Islet precursor cell (in vitro differentiated cells): ENCODE results near the gene IL2RG.

ENCODE experiments used
- DNase-seq: peaks from one replicate; pipeline ENCODE4 v3.0.0-alpha.2; 2018

Gene IL2RG

GRCh38 chrX:71107245-71107644 is 4.1 kb downstream of the IL2RG start:
- DNase-seq, result no peak

- DNase-seq, result no peak
Measured at GRCh38 chrX:71106427-71106826, 5.0 kb downstream of the IL2RG start, which contains the start of gene CXorf65. Gene CXorf65 (minus strand): TSS chrX:71106740. CDS start chrX:71106556, 184 bp downstream.

- no peak for DNase-seq
Measured at GRCh38 chrX:71105628-71106027, 5.7 kb downstream of the IL2RG start.

GRCh38 chrX:71103110-71103983 is 8.0 kb downstream of the IL2RG start:
- peak; percentile 87 for DNase-seq

- DNase-seq, result no peak
Measured at GRCh38 chrX:71102292-71102691, 9.1 kb downstream of the IL2RG start.

GRCh38 chrX:71100581-71101505 is 10.5 kb downstream of the IL2RG start:
- DNase-seq, result peak; percentile 51

GRCh38 chrX:71099736-71100135 is 11.6 kb downstream of the IL2RG start:
- no peak for DNase-seq

- no peak for DNase-seq
Measured at GRCh38 chrX:71098951-71099506, 12.3 kb downstream of the IL2RG start.

- peak; percentile 64 for DNase-seq
Measured at GRCh38 chrX:71098302-71098701, 13.1 kb downstream of the IL2RG start.

- DNase-seq, result no peak
Measured at GRCh38 chrX:71096760-71097032, 14.7 kb downstream of the IL2RG start.

- DNase-seq, result peak; percentile 52
Measured at GRCh38 chrX:71095981-71096759, 15.2 kb downstream of the IL2RG start.

GRCh38 chrX:71095555-71095980 is 15.8 kb downstream of the IL2RG start, which contains the start of gene FOXO4:
Gene FOXO4 (plus strand): TSS chrX:71095851. CDS start chrX:71096529, 678 bp downstream.
- DNase-seq, result peak; percentile 92

- no peak for DNase-seq
Measured at GRCh38 chrX:71095033-71095432, 16.3 kb downstream of the IL2RG start.

GRCh38 chrX:71091263-71091662 is 20.1 kb downstream of the IL2RG start:
- no peak for DNase-seq

GRCh38 chrX:71085900-71086299 is 25.5 kb downstream of the IL2RG start:
- no peak for DNase-seq

GRCh38 chrX:71082822-71083221 is 28.6 kb downstream of the IL2RG start:
- no peak for DNase-seq

GRCh38 chrX:71082124-71082647 is 29.2 kb downstream of the IL2RG start:
- no peak for DNase-seq

- no peak for DNase-seq
Measured at GRCh38 chrX:71081330-71082123, 29.9 kb downstream of the IL2RG start.

- DNase-seq, result no peak
Measured at GRCh38 chrX:71070531-71070930, 40.8 kb downstream of the IL2RG start.

GRCh38 chrX:71068044-71068918 is 43.1 kb downstream of the IL2RG start, which contains the start of gene SNX12:
Gene SNX12 (minus strand): TSS chrX:71068334. CDS start chrX:71068306, 28 bp downstream.
- DNase-seq, result peak; percentile 96
